Dermis microvascular lymphatic vessel endothelial cell (primary cell): Measurements from ENCODE around the gene PRMT2. TPM values are rescaled to one million over a fixed set of nuclear protein-coding genes. Genes with fewer than 3 reads are reported as not detected.

ENCODE experiments used
- DNase-seq, 2 donors: peaks; one replicate each; pipeline versions ENCODE4 v3.0.0 to v3.0.0-alpha.2; 2010; ENCODE audit warnings: low read depth in 2 of 2
- total RNA-seq: library from RNA; depleted of rRNA; stranded (reverse); fragments of >200 nt; gene quantifications from 2 replicates; pipeline ENCODE4 v1.2.1, GENCODE V29; 2014

The PRMT2 gene
- total RNA-seq = 96.2 and 141 TPM in 2 replicates

DNA sequence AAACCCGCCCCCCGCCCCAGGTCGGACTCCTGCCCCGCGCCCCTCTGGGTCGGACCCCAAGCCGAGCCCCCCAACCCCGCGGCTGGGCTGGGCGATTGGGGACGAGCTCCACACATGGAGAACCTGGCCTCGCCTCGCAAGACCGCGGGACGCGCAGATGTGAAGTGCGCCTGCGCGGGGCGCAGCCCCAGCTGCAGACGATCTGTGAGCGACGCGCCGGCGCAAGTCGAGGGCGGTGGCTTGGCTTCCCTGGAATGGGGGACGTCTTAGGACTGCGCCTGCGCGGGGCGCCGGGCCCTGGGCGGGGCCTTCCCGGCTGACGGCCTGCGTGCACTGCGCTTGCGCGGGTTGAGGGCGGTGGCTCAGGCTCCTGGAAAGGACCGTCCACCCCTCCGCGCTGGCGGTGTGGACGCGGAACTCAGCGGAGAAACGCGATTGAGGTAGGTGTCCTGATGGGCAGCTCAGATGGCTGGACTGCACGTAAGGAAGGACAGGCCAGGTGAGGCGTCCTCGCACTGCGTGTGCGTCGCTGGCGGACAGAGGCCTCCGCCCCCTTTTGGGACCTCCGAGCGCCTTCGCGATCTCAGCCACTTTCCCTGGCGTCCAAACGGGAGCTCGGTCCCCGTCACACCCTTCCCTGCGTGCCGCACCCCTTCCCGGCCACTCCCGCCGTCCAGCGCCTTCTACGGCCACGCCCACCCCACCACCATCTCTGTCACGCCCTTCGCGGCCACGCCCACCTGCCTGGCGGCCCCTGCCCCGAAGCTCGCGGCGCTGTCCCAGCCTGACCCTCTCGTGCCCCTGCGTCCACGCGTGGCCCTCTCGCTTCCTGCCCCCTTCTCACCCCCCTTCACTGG is at the start of gene PRMT2:
PRMT2 (plus strand) TSS at position 351 of the 857 bp plus-strand sequence. CDS start 1,278 bp downstream, outside the sequence.
- DNase-seq = peak; percentile 93 to 97

DNA sequence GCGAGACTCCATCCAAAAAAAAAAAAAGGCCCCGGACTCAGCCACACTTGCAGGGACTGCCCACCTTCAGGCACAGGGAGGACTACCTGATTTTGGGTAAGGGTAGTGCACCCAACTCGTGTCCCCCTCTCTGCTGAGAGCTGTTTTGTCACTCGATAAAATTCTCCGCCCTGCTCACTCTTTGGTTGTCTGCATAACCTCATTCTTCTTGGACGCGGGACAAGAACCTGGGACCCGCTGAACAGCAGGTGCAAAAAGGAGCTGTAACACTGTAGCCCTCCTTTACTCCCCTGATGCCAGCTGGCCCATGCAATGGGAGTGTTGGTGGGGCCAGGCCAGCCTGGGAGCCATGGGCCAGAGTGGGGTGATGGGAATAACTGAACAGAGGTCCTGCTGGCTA is 41.2 kb upstream of the PRMT2 start:
- no peak for DNase-seq

GRCh38 chr21:46596201-46596600 is 39.3 kb upstream of the PRMT2 start:
- DNase-seq = no peak

- DNase-seq = no peak
Observed at GRCh38 chr21:46597031-46597430, 38.4 kb upstream of the PRMT2 start.

- DNase-seq = no peak
Observed at GRCh38 chr21:46597896-46598343, 37.6 kb upstream of the PRMT2 start.

DNA sequence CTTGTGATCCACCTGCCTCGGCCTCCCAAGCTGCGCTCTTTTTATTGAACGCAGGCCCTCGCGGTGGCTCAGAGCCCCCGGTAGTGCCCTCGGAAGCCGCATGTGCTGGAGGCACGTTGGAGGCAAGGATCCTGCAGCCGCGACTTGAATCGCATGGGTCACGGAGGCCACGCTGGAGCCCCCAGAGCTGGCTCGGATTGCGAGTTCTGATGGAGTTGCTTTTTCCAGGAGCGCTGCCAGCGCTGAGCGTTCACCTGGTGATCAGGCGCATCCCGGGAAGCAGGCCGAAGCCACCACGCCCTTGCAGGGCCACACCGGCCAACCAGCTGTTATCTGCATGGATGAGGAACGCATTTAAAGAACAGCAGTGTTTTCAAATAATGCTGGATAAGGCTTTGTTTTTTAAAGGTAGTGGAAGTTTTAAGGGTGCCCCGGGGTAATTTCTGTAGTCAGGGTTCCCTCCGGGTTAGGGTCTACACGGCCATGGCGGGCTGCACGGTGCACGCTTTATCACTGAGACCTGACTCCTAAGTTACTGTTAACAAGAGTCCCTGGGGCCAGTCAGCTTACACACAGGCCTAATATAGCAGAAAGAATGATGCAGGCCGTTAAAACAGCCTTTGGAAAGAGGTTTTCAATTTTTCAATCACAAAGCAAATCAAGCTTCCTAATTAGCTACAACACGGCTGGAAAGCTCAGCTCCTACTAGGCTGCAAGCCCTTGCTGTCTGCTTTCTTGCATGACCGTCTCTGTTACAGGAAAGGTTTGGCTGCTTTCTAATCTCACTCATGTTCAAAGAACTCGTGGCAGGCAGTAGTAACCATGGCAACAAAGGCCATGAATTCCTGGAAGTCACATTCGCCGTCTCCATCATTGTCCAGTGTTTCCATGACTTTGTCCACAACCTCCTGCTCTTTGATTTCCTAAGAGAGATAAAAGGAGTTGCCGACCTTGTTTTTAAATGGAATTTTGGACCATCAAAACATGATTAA is 36.6 kb upstream of the PRMT2 start:
- peak; percentile 91 to 97 for DNase-seq

DNA sequence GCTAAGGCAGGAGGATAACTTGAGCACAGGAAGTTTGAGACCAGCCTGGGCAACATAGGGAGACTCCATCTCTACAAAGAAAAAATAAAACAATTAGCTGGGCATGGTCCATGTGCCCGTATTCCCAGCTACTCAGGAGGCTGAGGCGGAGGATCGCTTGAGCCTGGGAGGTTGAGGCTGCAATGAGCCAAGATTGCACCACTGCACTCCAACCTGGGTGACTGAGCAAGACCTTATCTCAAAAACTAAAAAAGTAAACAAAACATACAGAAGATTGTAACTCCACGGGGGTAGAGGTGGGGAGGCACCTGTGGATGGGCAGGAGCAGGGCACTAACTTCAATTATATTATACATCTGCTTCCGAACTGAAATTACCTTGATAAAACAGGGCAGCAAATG is 35.2 kb upstream of the PRMT2 start:
- no peak for DNase-seq

- DNase-seq = no peak
Observed at GRCh38 chr21:46600978-46601377, 34.5 kb upstream of the PRMT2 start.

DNA sequence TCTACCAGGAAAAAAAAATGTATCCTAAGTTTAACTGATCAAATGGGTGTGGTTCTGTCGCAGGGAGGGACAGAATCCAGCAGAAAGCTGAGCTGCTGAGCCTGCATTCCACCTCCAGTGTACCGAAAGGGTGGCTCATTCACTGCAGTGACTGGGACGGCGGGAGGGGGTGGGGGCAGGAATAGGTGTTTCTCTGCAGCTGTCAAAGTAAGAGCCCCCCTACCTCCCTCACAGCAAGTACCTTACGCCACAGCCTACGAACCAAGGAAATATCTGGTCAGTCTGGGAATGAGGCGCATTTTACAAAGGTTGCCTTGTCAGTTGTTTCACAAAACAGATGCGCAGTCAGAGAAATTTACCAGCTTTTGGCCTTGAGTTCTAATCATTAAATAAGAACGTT is 32.2 kb upstream of the PRMT2 start:
- no peak for DNase-seq

- no peak for DNase-seq
Observed at GRCh38 chr21:46604329-46604974, 31.0 kb upstream of the PRMT2 start.

GRCh38 chr21:46604975-46605766 is 30.3 kb upstream of the PRMT2 start, which contains the start of gene S100B:
Gene S100B (minus strand): TSS chr21:46605082. CDS start chr21:46602415, 2,667 bp downstream.
- no peak for DNase-seq

GRCh38 chr21:46605767-46606426 is 29.6 kb upstream of the PRMT2 start:
- no peak for DNase-seq

DNA sequence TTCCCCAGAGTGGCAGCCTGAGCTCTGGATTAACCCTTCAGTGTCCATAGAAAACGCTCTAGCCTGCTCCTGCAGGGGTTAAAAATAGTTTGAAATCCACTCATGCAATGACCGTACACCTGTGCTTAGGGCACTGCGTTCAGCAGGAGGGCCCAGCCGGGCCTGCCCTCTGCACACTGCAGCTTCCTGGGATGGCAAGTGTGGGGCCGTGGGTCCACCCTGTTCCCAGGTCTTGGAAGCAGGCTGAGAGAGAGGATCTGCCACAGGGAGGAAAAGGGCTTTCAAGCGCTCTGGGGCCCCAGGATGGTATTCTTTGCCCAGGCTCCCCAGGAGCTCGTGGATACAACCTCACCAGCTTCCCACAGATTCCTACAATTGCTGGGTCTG is 29.1 kb upstream of the PRMT2 start:
- DNase-seq = no peak

- no peak for DNase-seq
Observed at GRCh38 chr21:46607636-46608035, 27.8 kb upstream of the PRMT2 start.

DNA sequence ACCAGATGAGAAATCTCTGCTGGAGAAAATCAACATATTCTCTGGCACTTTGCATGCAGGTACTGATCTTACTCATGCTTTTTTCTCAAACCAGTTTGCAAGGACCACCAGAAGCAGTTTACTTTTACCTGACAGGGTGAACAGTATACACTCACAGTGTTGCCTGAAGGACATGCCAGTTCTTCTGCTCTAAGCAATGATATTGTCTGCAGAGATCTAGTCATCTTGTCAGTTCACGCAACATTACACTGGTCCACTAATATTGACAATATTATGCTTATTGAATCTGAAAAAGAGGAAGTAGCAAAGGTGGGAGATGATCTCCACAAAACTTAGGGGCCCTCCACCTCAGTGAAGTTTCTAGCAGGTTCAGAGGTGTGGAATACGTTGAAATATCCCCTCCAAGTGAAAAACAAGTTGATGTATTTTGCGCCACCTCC is 26.8 kb upstream of the PRMT2 start:
- DNase-seq = no peak

DNA sequence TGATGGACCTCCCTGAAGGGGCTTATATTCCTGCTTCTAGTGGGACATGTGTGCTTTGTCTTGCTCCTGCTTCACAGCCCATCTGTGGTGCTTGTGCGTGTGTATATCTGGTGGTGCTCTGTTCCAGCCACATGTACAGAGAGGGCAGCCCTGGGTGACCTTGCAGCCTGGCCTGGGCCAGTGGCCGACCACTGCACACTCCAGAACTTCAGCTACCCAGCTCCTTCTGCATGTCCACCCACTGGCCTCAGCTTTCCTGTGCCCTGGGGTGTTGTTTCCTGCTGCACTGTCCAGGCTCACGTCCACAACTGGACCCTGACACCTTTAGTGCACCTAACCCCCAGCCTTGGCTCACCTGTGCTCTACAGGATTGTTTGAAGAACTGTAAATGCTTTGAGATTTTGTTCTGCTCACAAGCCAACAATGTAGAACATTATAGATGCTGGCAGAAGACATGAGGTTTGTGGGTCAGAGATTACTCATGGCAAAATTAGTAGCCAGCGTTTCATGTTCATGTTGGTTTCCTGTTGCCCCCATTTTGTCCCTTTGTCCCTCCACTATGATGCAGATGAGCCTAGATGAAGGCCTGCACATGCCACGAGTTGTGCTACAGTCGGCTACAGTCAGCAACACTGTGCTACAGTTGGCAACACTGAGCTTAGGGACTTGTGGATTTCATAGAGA is 25.3 kb upstream of the PRMT2 start:
- no peak for DNase-seq

DNA sequence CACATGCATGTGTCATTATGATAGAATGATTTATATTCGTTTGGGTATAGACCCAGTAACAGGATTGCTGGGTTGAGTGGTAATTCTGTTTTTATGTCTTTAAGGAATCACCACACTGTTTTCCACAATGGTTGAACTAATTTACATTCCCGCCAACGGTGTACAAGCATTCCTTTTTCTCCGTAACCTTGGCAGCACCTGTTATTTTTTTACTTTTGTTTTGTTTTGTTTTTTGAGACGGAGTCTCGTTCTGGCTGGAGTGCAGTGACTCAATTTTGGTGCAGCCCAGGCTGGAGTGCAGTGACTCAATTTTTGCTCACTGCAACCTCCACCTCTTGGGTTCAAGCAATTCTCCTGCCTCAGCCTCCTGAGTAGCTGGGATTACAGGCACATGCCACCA is 22.1 kb upstream of the PRMT2 start:
- DNase-seq = no peak

GRCh38 chr21:46616050-46616449 is 19.4 kb upstream of the PRMT2 start:
- DNase-seq = no peak

DNA sequence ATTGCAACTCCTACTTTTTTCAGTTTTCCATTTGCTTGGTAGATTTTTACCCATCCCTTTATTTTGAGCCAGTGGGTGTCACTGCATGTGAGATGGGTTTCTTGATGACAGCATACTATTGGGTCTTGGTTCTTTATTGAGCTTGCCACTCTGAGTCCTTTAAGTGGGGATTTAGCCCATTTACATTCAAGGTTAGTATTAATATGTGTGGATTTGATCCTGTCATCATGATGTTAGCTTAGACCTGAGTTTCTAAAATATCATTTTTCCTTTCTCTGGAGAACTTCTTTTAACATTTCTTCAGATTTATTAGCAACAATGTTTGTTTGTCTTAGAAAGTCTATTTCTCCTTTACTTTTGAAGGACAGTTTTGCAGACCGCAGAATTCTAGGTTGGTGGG is 18.8 kb upstream of the PRMT2 start:
- DNase-seq = no peak
